WTC11 (cell line): ENCODE data around the gene FCN3. TPM values are rescaled to one million over a fixed set of nuclear protein-coding genes. Genes with fewer than 3 reads are reported as not detected.

Experiments used
- ATAC-seq: fragments of 200-7000 bp; cut with Tn5 transposase; 2 replicates; pipeline ENCODE4 v1.10.0; 2021; ENCODE audit warnings: mild to moderate bottlenecking, moderate library complexity
- CTCF ChIA-PET: fragments of 300-600 bp; sonication (Branson Sonifier 250); formaldehyde crosslinking; loops from one replicate; lab custom pipeline; 2021; ENCODE audit warnings: antibody characterized with exemption; lab: Charles Lee
- POLR2A ChIA-PET: fragments of 350-600 bp; sonication (Branson Sonifier 250); formaldehyde crosslinking; loops from one replicate; lab custom pipeline; 2021; ENCODE audit warnings: antibody characterized with exemption; lab: Charles Lee
- DNase-seq: peaks from one replicate; pipeline ENCODE4 v3.0.0; 2021; ENCODE audit warnings: low spot score
- H3K27ac Mint-ChIP-seq: 2 replicates; pipeline ENCODE4 v1.8.0; 2021; ENCODE audit warnings: mixed read lengths
- H3K27me3 Mint-ChIP-seq: 2 replicates; pipeline ENCODE4 v1.8.0; 2021; ENCODE audit warnings: low read depth, mild to moderate bottlenecking, moderate library complexity, mixed read lengths
- H3K36me3 Mint-ChIP-seq: 2 replicates; pipeline ENCODE4 v1.8.0; 2021; ENCODE audit warnings: mixed read lengths
- H3K4me1 Mint-ChIP-seq: 2 replicates; pipeline ENCODE4 v1.8.0; 2022; ENCODE audit warnings: mixed read lengths
- H3K4me3 Mint-ChIP-seq: 2 replicates; pipeline ENCODE4 v1.8.0; 2021; ENCODE audit warnings: mild to moderate bottlenecking, moderate library complexity, mixed read lengths
- H3K9me3 Mint-ChIP-seq: 2 replicates; pipeline ENCODE4 v1.8.0; 2021; ENCODE audit warnings: mixed read lengths
- FOXK1 ChIP-seq: sonication (generic); formaldehyde crosslinking; IDR thresholded peaks from 2 replicates; pipeline ENCODE4 v1.8.0; 2022; ENCODE audit warnings: mild to moderate bottlenecking, moderate library complexity, missing genetic modification reagents
- GRHL2 ChIP-seq: fragments of 250-450 bp; sonication (Bioruptor Pico); IDR thresholded peaks from 2 replicates; pipeline ENCODE4 v1.8.0; 2022; ENCODE audit warnings: mild to moderate bottlenecking, moderate library complexity; ENCODE audit not compliant: insufficient replicate concordance, severe bottlenecking
- IRF2 ChIP-seq: sonication (generic); formaldehyde crosslinking; IDR thresholded peaks from 2 replicates; pipeline ENCODE4 v1.8.0; 2022; ENCODE audit warnings: low read depth, missing genetic modification reagents, borderline replicate concordance
- MYBL2 ChIP-seq: sonication (generic); formaldehyde crosslinking; IDR thresholded peaks from 2 replicates; pipeline ENCODE4 v1.8.1; 2023; ENCODE audit warnings: mild to moderate bottlenecking, moderate library complexity, missing genetic modification reagents
- NFE2L1 ChIP-seq: sonication (generic); formaldehyde crosslinking; IDR thresholded peaks from 2 replicates; pipeline ENCODE4 v1.8.1; 2023; ENCODE audit warnings: missing genetic modification reagents
- NR2C2 ChIP-seq: sonication (generic); formaldehyde crosslinking; IDR thresholded peaks from 2 replicates; pipeline ENCODE4 v1.8.0; 2022; ENCODE audit warnings: mild to moderate bottlenecking, missing genetic modification reagents
- SMAD3 ChIP-seq: sonication (generic); formaldehyde crosslinking; IDR thresholded peaks from 2 replicates; pipeline ENCODE4 v1.8.0; 2022; ENCODE audit warnings: missing genetic modification reagents, mild to moderate bottlenecking, borderline replicate concordance
- ZBTB21 ChIP-seq: sonication (generic); formaldehyde crosslinking; IDR thresholded peaks from 2 replicates; pipeline ENCODE4 v1.8.1; 2023; ENCODE audit warnings: mild to moderate bottlenecking, missing genetic modification reagents, borderline replicate concordance
- ZNF219 ChIP-seq: sonication (generic); formaldehyde crosslinking; IDR thresholded peaks from 2 replicates; pipeline ENCODE4 v1.8.0; 2023; ENCODE audit warnings: missing genetic modification reagents, mild to moderate bottlenecking, borderline replicate concordance
- ZNF263 ChIP-seq: sonication (generic); formaldehyde crosslinking; IDR thresholded peaks from 2 replicates; pipeline ENCODE4 v1.8.1; 2022; ENCODE audit warnings: low read depth, mild to moderate bottlenecking, moderate library complexity, missing genetic modification reagents
- total RNA-seq: library from RNA; stranded (reverse); gene quantifications from 3 replicates; pipeline ENCODE4 v1.2.3, GENCODE V29; 2021
- TF ChIP-seq, protein P1 (sequence below): sonication (generic); formaldehyde crosslinking; IDR thresholded peaks from 2 replicates; pipeline ENCODE4 v1.8.1; 2022; ENCODE audit warnings: mild to moderate bottlenecking, missing genetic modification reagents, moderate library complexity, borderline replicate concordance
- TF ChIP-seq, protein P2 (sequence below): sonication (generic); formaldehyde crosslinking; conservative IDR thresholded peaks from 2 replicates; pipeline ENCODE4 v1.8.1; 2023; ENCODE audit warnings: mild to moderate bottlenecking, low read depth, missing genetic modification reagents, moderate library complexity
- TF ChIP-seq, protein P3 (sequence below): sonication (generic); formaldehyde crosslinking; IDR thresholded peaks from 2 replicates; pipeline ENCODE4 v1.8.1; 2023; ENCODE audit warnings: mild to moderate bottlenecking, missing genetic modification reagents, moderate library complexity
- TF ChIP-seq, protein P4 (sequence below): sonication (generic); formaldehyde crosslinking; IDR thresholded peaks from 2 replicates; pipeline ENCODE4 v1.8.0; 2022; ENCODE audit warnings: missing genetic modification reagents
- TF ChIP-seq, protein P5 (sequence below): fragments of 250-450 bp; sonication (Bioruptor Pico); IDR thresholded peaks from 2 replicates; pipeline ENCODE4 v2.1.2; 2022; ENCODE audit warnings: mild to moderate bottlenecking, moderate library complexity

The FCN3 gene
- total RNA-seq, 1 experiment from 2014 or later, result 0.98 TPM

DNA sequence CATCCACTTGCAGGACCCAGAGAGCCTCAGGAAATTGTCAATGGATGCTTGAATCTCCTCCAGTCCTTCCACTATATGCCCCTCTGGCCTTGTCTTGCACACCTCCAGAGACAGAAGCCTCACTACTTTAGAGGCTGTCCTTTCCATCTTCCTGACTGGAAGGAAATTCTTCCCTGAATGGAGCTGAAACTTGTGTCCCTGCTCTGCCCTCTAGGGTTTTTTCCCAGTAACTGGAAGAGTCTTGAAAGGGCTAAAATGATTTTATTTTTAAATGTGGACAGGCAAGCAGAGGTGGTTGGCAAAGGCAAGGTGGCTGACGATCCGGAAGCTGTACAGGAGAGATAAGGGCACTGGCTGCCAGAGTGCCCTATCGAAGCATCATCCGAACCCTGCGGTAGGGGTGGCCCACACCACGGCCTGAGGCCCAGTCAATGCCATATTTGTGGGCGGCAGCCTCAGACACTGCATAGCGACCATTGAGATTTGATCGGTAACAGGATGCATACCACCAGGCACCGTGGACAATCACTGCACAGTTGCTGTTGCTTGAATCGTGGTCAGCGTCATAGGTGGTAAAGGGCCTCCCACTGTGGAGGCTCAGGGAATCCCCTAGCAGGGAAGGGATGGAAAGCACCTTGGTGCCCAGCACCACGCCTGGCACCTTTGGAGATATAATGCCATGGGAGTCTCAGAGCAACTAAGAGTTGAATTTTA lies 5.6 kb downstream of the FCN3 start:
- Mint-ChIP-seq H3K27ac (no peak overlapping the region; the same call in 1 of the 2 replicates), H3K4me3 (no peak overlapping the region), H3K4me1 (peaks cover 29% of the 10 kb centered on the region), H3K9me3 (no peaks in the 10 kb centered on the region), H3K36me3 (no peaks in the 10 kb centered on the region), H3K27me3 (peaks cover 8% of the 10 kb centered on the region)
- no peak for ATAC-seq
- CTCF ChIA-PET, result interaction anchor here (0.6 to 8.7 kb wide), 14 partner anchors 9 to 404 kb away, joined by 3 to 258 read pairs (median 4); partner anchors contain the start of genes CD164L2, FAM76A and STX12
- TF ChIP-seq GRHL2 (CRISPR knock-in tag) (no peak), NFE2L1 (CRISPR knock-in tag) (no peak), IRF2 (no peak), NR2C2 (CRISPR knock-in tag) (no peak), MYBL2 (no peak), ZNF263 (CRISPR knock-in tag) (no peak), SMAD3 (no peak), ZNF219 (no peak), FOXK1 (CRISPR knock-in tag) (no peak), ZBTB21 (CRISPR knock-in tag) (no peak)
- TF ChIP-seq, protein P1, sequence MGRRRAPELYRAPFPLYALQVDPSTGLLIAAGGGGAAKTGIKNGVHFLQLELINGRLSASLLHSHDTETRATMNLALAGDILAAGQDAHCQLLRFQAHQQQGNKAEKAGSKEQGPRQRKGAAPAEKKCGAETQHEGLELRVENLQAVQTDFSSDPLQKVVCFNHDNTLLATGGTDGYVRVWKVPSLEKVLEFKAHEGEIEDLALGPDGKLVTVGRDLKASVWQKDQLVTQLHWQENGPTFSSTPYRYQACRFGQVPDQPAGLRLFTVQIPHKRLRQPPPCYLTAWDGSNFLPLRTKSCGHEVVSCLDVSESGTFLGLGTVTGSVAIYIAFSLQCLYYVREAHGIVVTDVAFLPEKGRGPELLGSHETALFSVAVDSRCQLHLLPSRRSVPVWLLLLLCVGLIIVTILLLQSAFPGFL, result no peak
- TF ChIP-seq, protein P2, sequence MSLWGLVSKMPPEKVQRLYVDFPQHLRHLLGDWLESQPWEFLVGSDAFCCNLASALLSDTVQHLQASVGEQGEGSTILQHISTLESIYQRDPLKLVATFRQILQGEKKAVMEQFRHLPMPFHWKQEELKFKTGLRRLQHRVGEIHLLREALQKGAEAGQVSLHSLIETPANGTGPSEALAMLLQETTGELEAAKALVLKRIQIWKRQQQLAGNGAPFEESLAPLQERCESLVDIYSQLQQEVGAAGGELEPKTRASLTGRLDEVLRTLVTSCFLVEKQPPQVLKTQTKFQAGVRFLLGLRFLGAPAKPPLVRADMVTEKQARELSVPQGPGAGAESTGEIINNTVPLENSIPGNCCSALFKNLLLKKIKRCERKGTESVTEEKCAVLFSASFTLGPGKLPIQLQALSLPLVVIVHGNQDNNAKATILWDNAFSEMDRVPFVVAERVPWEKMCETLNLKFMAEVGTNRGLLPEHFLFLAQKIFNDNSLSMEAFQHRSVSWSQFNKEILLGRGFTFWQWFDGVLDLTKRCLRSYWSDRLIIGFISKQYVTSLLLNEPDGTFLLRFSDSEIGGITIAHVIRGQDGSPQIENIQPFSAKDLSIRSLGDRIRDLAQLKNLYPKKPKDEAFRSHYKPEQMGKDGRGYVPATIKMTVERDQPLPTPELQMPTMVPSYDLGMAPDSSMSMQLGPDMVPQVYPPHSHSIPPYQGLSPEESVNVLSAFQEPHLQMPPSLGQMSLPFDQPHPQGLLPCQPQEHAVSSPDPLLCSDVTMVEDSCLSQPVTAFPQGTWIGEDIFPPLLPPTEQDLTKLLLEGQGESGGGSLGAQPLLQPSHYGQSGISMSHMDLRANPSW, result no peak
- TF ChIP-seq, protein P3, sequence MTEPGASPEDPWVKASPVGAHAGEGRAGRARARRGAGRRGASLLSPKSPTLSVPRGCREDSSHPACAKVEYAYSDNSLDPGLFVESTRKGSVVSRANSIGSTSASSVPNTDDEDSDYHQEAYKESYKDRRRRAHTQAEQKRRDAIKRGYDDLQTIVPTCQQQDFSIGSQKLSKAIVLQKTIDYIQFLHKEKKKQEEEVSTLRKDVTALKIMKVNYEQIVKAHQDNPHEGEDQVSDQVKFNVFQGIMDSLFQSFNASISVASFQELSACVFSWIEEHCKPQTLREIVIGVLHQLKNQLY (CRISPR knock-in tag), result no peak
- TF ChIP-seq, protein P4, sequence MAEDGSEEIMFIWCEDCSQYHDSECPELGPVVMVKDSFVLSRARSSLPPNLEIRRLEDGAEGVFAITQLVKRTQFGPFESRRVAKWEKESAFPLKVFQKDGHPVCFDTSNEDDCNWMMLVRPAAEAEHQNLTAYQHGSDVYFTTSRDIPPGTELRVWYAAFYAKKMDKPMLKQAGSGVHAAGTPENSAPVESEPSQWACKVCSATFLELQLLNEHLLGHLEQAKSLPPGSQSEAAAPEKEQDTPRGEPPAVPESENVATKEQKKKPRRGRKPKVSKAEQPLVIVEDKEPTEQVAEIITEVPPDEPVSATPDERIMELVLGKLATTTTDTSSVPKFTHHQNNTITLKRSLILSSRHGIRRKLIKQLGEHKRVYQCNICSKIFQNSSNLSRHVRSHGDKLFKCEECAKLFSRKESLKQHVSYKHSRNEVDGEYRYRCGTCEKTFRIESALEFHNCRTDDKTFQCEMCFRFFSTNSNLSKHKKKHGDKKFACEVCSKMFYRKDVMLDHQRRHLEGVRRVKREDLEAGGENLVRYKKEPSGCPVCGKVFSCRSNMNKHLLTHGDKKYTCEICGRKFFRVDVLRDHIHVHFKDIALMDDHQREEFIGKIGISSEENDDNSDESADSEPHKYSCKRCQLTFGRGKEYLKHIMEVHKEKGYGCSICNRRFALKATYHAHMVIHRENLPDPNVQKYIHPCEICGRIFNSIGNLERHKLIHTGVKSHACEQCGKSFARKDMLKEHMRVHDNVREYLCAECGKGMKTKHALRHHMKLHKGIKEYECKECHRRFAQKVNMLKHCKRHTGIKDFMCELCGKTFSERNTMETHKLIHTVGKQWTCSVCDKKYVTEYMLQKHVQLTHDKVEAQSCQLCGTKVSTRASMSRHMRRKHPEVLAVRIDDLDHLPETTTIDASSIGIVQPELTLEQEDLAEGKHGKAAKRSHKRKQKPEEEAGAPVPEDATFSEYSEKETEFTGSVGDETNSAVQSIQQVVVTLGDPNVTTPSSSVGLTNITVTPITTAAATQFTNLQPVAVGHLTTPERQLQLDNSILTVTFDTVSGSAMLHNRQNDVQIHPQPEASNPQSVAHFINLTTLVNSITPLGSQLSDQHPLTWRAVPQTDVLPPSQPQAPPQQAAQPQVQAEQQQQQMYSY (CRISPR knock-in tag), result no peak
- TF ChIP-seq, protein P5, sequence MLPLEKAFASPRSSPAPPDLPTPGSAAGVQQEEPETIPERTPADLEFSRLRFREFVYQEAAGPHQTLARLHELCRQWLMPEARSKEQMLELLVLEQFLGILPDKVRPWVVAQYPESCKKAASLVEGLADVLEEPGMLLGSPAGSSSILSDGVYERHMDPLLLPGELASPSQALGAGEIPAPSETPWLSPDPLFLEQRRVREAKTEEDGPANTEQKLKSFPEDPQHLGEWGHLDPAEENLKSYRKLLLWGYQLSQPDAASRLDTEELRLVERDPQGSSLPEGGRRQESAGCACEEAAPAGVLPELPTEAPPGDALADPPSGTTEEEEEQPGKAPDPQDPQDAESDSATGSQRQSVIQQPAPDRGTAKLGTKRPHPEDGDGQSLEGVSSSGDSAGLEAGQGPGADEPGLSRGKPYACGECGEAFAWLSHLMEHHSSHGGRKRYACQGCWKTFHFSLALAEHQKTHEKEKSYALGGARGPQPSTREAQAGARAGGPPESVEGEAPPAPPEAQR (CRISPR knock-in tag), result no peak
- no peak for DNase-seq
- POLR2A ChIA-PET, result interaction anchor here (0.6 to 1.5 kb wide), 2 partner anchors 51 to 62 kb away, joined by 3 to 6 read pairs; no protein-coding TSS in a partner anchor
